Bronchial epithelial cell (primary cell): ENCODE data around the gene TNFRSF4. TPM values are rescaled to one million over a fixed set of nuclear protein-coding genes. Genes with fewer than 3 reads are reported as not detected.

Experiments used
- DNase-seq: peaks from one replicate; pipeline ENCODE4 v3.0.0-alpha.2; 2010; ENCODE audit warnings: low read depth
- FAIRE-seq: peaks from 2 replicates; lab custom pipeline; 2011; peaks lifted over from hg19 to GRCh38; lab: Jason Lieb, UNC
- H3K27me3 ChIP-seq: 2 replicates; pipeline ENCODE4 v1.5.1; 2011; ENCODE audit warnings: low read length; ENCODE audit not compliant: control insufficient read depth, insufficient read depth
- H3K36me3 ChIP-seq: 2 replicates; pipeline ENCODE4 v1.5.1; 2011; ENCODE audit warnings: low read length; ENCODE audit not compliant: control insufficient read depth, insufficient read depth
- H3K4me3 ChIP-seq: 2 replicates; pipeline ENCODE4 v1.5.1; 2011; ENCODE audit warnings: mild to moderate bottlenecking, low read depth, low read length, control low read depth
- total RNA-seq: library from RNA; depleted of rRNA; stranded (reverse); fragments of >200 nt; gene quantifications from 2 replicates; pipeline ENCODE4 v1.2.1, GENCODE V29; 2014
- TF ChIP-seq, protein P1 (sequence below): IDR thresholded peaks from 2 replicates; pipeline ENCODE4 v1.5.1; 2011; ENCODE audit warnings: mild to moderate bottlenecking, moderate library complexity, low read length, control low read depth, inconsistent platforms; ENCODE audit not compliant: insufficient read depth, severe bottlenecking

The TNFRSF4 gene
- total RNA-seq, 1 donor from 2014 or later = not detected

DNA sequence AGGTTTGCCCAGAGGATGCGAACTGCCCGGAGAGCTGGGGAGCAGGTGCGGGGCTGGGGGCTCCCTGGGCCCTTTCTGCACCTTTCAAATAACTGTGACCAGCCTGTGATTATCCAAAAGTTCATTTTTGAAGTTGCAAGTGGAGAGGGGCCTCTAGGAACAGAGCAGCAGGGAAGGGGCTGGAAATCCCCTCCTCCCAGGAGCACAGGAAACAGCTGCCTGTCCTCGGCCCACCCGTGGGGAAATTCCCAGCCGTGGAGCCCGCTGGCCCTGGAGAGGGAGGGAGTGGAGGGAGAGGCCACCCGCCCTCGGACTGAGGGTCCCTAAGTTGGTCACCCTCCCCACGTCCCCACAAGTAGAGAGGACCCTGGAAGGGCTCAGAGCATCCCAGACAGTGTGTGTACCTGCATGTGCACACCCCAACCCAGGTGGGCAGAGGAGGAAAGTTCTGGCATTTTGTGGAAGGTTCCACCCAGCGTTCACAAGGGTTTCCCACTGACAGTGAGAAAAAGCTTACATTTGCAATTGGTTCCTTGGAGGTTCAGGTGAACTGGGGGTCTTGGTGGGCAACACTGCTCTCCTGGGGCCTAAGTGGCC lies 1.2 kb upstream of the TNFRSF4 start:
- no peak for FAIRE-seq
- Histone ChIP-seq H3K27me3 (no peaks in the 10 kb centered on the region), H3K36me3 (peaks cover 13% of the 10 kb centered on the region), H3K4me3 (no peak overlapping the region)
- TF ChIP-seq, protein P1, sequence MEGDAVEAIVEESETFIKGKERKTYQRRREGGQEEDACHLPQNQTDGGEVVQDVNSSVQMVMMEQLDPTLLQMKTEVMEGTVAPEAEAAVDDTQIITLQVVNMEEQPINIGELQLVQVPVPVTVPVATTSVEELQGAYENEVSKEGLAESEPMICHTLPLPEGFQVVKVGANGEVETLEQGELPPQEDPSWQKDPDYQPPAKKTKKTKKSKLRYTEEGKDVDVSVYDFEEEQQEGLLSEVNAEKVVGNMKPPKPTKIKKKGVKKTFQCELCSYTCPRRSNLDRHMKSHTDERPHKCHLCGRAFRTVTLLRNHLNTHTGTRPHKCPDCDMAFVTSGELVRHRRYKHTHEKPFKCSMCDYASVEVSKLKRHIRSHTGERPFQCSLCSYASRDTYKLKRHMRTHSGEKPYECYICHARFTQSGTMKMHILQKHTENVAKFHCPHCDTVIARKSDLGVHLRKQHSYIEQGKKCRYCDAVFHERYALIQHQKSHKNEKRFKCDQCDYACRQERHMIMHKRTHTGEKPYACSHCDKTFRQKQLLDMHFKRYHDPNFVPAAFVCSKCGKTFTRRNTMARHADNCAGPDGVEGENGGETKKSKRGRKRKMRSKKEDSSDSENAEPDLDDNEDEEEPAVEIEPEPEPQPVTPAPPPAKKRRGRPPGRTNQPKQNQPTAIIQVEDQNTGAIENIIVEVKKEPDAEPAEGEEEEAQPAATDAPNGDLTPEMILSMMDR = no peak
- no peak for DNase-seq

DNA sequence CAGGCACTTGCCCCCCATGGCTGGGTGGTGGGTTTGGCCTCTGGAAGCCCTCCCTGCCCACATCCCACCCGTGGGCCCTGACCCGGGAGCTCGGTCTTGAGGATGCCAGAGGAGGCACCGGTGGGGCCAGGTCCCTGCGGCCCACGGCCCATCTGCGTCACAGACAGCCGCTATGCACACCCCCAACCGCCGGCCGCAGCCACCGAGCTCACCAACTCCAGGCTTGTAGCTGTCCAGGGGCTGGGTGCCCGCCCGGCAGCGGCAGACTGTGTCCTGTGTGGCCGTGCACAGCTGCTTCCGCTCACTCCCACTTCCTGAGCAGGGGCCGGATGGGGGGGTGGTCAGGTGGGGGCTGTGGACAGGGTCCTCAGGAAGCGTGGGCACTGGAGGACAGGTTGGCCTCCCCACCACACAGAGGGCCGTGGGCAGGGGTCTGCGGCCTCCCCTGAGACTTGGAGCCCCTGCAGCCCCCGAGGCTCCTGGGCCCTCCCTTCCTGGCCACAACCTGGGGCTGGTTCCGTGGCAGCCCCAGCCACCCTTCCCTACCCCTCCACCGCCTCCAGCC lies 1.1 kb downstream of the TNFRSF4 start:
- DNase-seq (no peak), FAIRE-seq (no peak)
- TF ChIP-seq, protein P1 = no peak
- Histone ChIP-seq H3K36me3 (peaks cover 5% of the 10 kb centered on the region), H3K4me3 (no peak overlapping the region), H3K27me3 (no peaks in the 10 kb centered on the region)

DNA sequence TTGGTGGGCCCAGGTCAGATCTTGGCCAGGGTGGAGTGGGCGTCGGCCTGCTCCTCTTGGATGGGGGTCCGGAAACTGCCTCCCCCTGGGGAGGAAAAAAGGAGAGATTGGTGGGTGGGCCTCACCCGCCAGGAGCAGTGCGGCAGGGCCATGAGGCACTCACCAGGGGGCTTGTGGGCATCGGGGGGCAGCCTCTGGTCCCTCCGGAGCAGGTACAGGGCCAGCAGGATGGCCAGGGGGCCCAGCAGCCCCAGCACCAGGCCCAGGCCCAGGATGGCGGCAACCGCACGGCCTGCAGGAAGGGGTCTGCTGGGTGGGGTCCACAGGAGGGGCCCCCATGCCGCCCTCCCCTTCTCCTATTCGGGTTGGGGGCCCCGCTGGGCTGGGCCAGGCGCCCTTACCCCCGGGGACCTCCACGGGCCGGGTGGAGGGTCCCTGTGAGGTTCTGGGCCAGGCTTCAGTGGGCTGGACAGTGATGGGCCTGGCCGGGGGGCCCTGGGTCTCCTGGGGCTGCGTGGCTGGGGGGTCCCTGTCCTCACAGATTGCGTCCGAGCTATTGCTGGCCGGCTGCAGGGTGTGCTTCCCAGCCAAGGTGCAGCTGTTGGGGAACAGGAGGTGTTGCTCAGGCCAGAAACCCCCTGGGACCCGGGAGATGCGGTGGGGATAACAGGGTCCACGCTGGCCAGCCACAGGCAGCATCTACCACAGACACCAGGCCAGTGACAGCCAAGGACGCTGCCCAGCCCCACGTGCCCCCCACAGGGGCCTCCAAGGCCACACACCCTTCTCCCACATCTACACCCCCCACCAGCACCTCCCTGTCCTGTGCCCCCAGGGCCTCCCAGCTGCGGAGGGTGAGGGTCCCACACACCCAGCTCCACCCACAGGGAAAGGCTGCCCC lies 2.2 kb downstream of the TNFRSF4 start:
- TF ChIP-seq, protein P1 = no peak
- FAIRE-seq (no peak), DNase-seq (no peak)
- Histone ChIP-seq H3K36me3 (peaks cover 4% of the 10 kb centered on the region), H3K4me3 (no peak overlapping the region), H3K27me3 (no peaks in the 10 kb centered on the region)

DNA sequence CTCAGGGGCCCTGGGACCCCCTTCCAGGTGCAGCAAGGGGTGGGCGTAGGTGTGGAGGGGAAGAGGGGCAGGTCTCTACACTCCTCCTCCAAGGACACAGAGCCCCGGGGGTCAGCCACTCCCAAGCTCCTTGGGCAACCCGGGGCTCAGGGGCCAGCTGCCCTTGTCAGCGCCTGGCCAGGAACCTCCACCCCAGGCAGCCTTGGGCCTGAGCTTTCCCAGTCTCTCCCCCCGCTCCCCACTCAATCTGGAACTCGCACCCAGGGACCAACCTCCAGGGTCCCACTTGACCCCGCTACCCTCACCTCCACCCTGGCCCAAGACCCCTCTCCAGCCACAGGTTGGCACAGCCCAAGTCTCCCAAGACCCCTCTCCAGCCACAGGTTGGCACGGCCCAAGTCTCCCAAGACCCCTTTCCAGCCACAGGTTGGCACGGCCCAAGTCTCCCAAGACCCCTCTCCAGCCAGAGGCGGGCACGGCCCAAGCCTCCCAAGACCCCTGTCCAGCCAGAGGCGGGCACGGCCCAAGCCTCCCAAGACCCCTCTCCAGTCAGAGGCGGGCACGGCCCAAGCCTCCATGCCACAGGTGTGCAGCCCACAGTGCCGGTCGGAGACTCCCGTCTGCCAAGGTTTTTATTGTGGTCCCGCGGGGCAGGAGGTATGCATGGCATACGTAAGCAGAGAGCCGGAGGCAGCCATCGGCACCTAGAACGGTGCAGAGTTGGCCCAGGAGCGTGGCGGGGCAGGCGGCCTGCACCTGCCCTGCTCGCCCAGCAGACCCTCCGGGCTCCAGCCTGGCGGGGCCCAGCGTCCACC lies 3.0 kb downstream of the TNFRSF4 start:
- no peak overlapping the region for H3K4me3 ChIP-seq
- no peak for DNase-seq
- FAIRE-seq = no peak
- TF ChIP-seq, protein P1 = no peak
- H3K27me3 ChIP-seq = no peaks in the 10 kb centered on the region
- H3K36me3 ChIP-seq = no peaks in the 10 kb centered on the region

DNA sequence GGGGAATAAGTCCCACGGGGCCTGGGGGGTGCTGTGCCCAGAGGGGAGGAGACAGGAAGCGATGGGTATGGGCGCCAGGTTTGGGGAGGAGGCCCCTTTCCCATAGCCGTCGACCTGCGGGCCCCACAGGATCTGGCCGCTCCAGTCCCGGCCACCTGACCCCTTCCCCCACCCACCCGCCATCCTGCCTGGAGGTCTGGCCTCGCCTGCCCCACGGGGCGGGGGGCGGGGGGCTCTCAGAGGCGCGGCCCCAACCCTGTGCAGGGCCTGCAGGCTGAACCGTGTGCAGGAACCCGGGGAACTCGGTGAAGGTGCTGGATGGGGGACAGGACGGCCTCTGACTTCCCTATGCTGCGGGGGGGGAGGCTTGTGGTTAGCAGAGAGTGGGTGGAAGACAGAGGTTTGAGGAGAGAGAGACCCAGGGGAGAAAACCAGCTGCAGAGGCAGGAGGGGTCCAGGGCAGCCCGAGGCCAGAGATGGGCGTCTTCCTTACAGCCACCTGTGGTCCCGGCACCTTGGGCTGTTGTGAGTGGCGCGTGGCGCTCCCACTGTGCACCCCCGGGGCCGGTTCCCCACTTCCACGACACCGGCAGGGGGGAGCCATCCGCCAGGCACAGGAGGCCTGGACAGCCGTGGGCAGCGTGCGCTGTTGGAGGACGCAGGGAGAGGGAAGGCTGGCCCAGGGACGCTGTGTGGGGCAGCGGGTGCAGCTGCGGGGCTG lies 5.1 kb downstream of the TNFRSF4 start:
- peaks cover 2% of the 10 kb centered on the region for H3K27me3 ChIP-seq
- TF ChIP-seq, protein P1 = no peak
- DNase-seq (no peak), FAIRE-seq (no peak)
- no peaks in the 10 kb centered on the region for H3K36me3 ChIP-seq
- no peak overlapping the region for H3K4me3 ChIP-seq
